ACC112 (cell line): ENCODE data around the gene SLF2.

Experiments used
- H2AFZ ChIP-seq: fragments of 200-600 bp; sonication (generic); one replicate; pipeline ENCODE4 v1.6.0; 2017; ENCODE audit warnings: antibody characterized with exemption, low read length; ENCODE audit not compliant: unreplicated experiment
- H3K27ac ChIP-seq: fragments of 200-600 bp; sonication (generic); 2 replicates; pipeline ENCODE4 v1.5.1; 2014; ENCODE audit warnings: low read depth, mild to moderate bottlenecking, antibody characterized with exemption, low read length, moderate library complexity
- H3K27me3 ChIP-seq: fragments of 200-600 bp; sonication (generic); 2 replicates; pipeline ENCODE4 v1.6.1; 2014; ENCODE audit warnings: mild to moderate bottlenecking, antibody characterized with exemption, low read length, moderate library complexity, mixed read lengths; ENCODE audit not compliant: insufficient read depth
- H3K36me3 ChIP-seq: fragments of 200-600 bp; sonication (generic); 2 replicates; pipeline ENCODE4 v1.6.1; 2016; ENCODE audit warnings: mild to moderate bottlenecking, antibody characterized with exemption, low read length, moderate library complexity, mixed read lengths; ENCODE audit not compliant: insufficient read depth
- H3K4me1 ChIP-seq: fragments of 200-600 bp; sonication (generic); one replicate; pipeline ENCODE4 v1.6.1; 2016; ENCODE audit warnings: low read length, mixed read lengths; ENCODE audit not compliant: insufficient read depth, unreplicated experiment, control insufficient read depth
- H3K4me3 ChIP-seq: fragments of 200-600 bp; sonication (generic); 2 replicates; pipeline ENCODE4 v1.5.1; 2014; ENCODE audit warnings: mild to moderate bottlenecking, low read depth, low read length
- H3K79me2 ChIP-seq: fragments of 200-600 bp; sonication (generic); one replicate; pipeline ENCODE4 v1.6.0; 2016; ENCODE audit warnings: low read length; ENCODE audit not compliant: control insufficient read depth, unreplicated experiment, insufficient read depth

The SLF2 gene

DNA sequence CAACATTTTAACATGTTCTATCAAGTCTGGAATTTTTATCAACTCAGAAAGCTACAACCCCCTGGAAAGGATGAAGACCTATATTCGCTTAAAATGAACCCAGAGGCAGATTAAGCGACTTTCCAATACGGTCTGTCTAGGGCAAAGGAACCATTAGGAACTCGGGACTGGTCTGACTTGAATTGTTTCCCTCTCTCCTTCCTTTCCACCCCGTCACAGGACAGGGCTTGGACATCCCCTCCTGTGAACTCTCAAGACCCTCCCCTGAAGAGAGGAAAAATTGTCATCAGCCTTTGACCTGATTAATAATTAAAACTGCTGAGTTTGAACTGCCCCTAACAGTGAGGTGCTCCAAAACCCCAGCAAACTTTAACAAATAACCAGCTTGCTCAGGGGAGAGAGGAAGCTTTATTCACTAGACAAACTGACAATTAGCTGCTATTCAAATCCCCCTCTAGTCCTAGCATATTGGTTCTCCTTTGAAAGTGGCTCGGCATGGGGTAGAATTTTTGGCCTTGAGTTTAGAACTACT is 22.6 kb upstream of the SLF2 start:
- H3K36me3 ChIP-seq: no peaks in the 10 kb centered on the region
- H2AFZ ChIP-seq: peak overlapping the region; percentile 10
- no peaks in the 10 kb centered on the region for H3K27me3 ChIP-seq
- peak overlapping the region; percentile 36; the same call in 1 of the 2 replicates for H3K4me3 ChIP-seq
- H3K27ac ChIP-seq: peak overlapping the region; percentile 87
- H3K79me2 ChIP-seq: no peaks in the 10 kb centered on the region
- H3K4me1 ChIP-seq: peaks cover 24% of the 10 kb centered on the region

DNA sequence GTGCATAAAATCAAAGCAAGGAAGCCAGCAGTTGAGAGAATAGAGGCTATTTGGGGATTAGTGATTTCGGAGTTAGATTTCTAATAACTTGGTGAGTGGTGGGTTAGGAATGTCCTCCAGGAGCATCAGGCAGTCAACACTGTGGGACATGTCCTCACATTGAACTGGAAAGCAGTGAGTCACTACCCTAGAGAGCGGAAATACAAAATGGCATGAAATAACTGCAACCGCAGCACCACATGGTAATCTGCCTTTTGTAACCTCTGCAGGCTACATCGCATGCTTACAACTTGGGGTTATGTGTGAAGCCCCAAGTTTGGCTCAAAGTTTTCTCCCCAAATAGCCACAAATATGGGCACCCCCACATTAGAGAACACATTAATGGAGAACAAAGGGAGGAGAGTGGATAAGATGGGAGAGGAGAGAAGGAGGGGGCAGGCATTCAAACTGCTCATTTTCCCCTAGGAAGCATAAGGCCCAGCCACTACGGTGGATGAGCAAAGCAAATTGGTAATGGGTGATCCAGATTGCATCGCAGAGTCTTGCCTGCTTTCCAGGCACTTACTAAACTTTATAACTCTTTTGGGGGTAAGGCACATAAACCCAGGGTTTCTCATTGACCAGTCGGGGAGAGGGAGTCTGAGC is 22.0 kb upstream of the SLF2 start:
- Histone ChIP-seq H3K79me2 (no peaks in the 10 kb centered on the region), H3K27ac (peak overlapping the region; percentile 87), H2AFZ (peak overlapping the region; percentile 56), H3K27me3 (no peaks in the 10 kb centered on the region), H3K4me1 (peaks cover 24% of the 10 kb centered on the region), H3K36me3 (no peaks in the 10 kb centered on the region), H3K4me3 (peak overlapping the region; percentile 36; the same call in 1 of the 2 replicates)

DNA sequence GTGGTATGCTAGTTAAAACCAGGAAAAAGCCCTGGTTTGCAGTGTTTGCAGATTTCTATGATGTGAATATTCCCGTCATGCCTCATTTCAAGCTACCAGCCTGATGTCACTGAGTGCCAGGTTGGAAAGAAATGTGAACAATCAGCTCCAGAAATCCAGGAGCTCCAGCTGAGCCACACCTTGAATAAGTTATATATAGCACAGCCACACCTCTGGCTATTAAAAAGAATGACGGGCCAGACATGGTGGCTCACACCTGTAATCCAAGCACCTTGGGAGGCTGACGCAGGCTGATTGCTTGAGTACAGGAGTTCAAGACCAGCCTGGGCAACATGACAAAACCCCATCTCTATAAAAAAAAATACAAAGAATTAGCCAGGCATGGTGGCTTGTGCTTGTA is 18.7 kb upstream of the SLF2 start:
- Histone ChIP-seq H3K4me1 (peaks cover 26% of the 10 kb centered on the region), H3K27ac (no peak overlapping the region)

DNA sequence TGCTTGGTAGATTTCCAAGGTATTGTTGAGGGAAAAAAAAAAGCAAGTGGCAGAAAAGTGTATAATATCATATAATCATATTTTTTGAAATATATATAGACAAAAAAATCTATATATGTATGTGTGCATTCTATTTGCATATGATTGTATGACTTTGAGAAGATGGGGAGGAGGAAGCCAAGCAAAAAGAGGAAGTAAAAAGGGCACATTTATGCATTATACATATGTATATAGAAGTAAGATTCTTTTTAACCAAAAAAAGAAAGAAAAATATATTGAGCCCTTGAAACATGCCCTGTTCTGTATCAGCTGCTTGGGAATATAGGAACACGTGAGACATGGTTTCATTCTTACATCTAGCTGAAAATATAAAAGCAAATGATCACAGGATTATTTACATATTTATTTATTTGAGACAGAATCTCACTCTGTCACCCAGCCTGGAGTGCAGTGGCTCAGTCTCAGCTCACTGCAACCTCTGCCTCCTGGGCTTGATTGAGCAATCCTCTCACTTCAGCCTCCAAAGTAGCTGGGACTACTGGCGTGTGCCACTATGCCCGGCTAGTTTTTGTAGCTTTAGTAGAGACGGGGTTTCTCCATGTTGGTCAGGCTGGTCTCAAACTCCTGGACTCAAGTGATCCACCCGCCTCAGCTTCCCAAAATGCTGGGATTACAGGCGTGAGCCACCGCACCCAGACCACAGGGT is 18.0 kb upstream of the SLF2 start:
- H3K27ac ChIP-seq: no peak overlapping the region
- no peaks in the 10 kb centered on the region for H3K27me3 ChIP-seq
- H3K4me3 ChIP-seq: no peak overlapping the region
- H2AFZ ChIP-seq: no peak overlapping the region
- H3K79me2 ChIP-seq: no peaks in the 10 kb centered on the region
- peaks cover 20% of the 10 kb centered on the region for H3K4me1 ChIP-seq
- no peaks in the 10 kb centered on the region for H3K36me3 ChIP-seq

More for the DNA sequence above, 18.7 kb upstream of the SLF2 start:
- no peak overlapping the region for H3K4me3 ChIP-seq
- no peaks in the 10 kb centered on the region for H3K27me3 ChIP-seq
- H3K36me3 ChIP-seq: no peaks in the 10 kb centered on the region
- H3K79me2 ChIP-seq: no peaks in the 10 kb centered on the region
- no peak overlapping the region for H2AFZ ChIP-seq

DNA sequence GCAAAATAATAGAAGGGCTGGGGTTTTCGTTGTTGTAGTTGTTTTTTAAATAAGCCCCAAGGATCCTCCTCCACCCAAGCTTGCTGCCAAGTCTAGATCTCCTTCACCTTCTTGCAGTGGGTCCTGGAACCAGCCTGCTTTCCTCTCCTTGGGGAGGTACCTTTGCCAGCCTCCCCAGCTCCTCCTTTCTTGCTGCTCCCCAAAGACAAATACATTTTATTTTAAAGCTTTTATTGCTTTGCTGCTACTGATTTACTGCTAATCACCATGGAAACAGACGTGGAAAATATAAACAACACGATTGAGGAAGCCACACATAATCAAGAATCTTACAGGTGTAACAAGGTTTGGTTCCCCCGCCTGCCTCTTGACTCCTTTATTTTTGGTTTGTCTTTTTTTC is 17.4 kb upstream of the SLF2 start:
- H3K79me2 ChIP-seq: no peaks in the 10 kb centered on the region
- H3K27me3 ChIP-seq: no peaks in the 10 kb centered on the region
- no peak overlapping the region for H3K27ac ChIP-seq
- H3K4me3 ChIP-seq: no peak overlapping the region
- H3K4me1 ChIP-seq: peaks cover 14% of the 10 kb centered on the region
- H3K36me3 ChIP-seq: no peaks in the 10 kb centered on the region
- H2AFZ ChIP-seq: no peak overlapping the region

DNA sequence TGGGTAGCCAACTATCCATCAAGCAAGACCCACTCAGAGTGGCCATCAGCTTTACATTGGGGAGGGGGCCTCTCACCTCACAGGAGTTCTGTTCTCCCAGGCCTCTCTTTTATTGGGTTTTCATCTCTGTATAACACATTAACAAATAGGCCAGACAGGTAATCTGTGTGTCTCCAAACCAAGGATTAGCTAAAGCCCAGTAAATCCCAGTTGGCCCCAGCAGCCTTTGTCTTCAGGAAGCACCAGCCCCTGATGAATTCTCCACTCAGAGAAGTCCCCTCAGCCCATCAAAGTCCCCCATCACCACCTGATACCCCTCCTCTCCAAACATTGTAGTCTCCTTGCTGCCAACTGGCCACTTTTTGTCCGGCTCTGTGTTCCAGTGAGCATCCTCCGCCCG is 16.9 kb upstream of the SLF2 start:
- Histone ChIP-seq H3K36me3 (no peaks in the 10 kb centered on the region), H2AFZ (no peak overlapping the region), H3K27ac (no peak overlapping the region)

DNA sequence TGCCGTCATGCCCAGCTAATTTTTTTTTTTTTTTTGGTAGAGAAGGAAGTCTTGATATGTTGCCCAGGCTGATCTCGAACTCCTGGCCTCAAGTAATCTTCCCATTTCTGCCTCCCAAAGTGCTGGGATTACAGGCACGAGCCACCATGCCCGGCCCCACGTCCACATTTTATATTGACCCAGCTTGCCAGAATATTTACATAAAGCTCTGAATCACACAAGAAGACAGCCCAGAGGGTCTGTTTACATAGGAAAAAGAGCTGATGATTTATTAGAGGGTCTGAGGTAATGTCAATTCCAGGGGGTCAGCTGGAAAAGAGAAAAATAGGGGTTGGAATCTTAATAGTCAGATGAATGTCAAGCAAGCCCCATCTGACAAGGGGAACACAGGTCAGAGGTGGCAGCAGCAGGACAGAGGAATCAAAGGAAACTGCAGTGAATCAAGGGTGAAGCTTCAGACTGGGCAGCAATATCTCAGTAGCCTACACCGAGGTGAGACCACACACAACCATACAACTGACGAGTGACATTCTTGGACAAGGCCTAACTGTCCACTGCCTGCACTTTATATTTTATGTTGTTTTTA is 15.8 kb upstream of the SLF2 start:
- Histone ChIP-seq H3K4me1 (peaks cover 2% of the 10 kb centered on the region), H3K36me3 (no peaks in the 10 kb centered on the region), H3K27ac (no peak overlapping the region), H2AFZ (peak overlapping the region; percentile 32), H3K79me2 (no peaks in the 10 kb centered on the region), H3K4me3 (no peak overlapping the region), H3K27me3 (no peaks in the 10 kb centered on the region)

More for the DNA sequence above, 16.9 kb upstream of the SLF2 start:
- no peaks in the 10 kb centered on the region for H3K27me3 ChIP-seq
- no peak overlapping the region for H3K4me3 ChIP-seq
- peaks cover 10% of the 10 kb centered on the region for H3K4me1 ChIP-seq
- no peaks in the 10 kb centered on the region for H3K79me2 ChIP-seq

DNA sequence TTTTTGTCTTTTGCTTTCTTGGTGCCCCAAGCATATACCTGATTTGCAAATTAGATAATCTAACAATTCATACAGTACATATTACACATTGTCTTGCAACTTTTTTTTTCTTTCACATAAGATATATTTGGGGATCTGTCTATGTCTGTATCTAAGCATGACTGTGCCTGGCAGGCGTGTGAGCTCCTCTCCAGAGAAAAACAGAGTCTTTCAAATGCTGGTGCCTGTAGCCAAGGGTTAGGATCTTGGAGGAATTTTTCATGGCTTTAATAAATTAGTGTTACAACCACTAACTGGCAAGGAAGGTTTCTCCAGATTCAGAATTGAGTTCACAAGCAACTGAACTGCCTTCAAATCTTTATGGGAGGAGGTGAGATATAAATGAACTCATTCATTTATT is 14.8 kb upstream of the SLF2 start:
- Histone ChIP-seq H3K79me2 (no peaks in the 10 kb centered on the region), H3K27me3 (no peaks in the 10 kb centered on the region), H3K36me3 (no peaks in the 10 kb centered on the region), H3K27ac (no peak overlapping the region), H2AFZ (no peak overlapping the region), H3K4me3 (no peak overlapping the region), H3K4me1 (peaks cover 2% of the 10 kb centered on the region)

DNA sequence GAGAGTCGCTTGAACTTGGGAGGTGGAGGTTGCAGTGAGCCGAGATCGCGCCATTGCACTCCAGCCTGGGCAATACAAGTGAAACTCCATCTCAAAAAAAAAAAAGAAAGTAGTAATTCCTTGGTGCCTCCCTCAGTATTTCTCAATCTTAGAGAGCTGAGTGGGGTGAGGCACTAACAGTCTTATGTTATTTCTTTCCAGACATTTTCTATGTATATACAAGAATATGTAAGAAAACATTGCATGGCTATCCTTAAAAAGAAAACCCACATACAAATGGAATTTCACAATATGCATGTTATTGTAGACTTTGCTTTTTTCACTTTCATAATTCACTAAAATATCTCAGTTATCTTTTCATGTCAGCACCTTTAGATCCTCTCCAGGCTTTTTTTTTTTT is 13.6 kb upstream of the SLF2 start:
- Histone ChIP-seq H2AFZ (no peak overlapping the region), H3K4me1 (peaks cover 2% of the 10 kb centered on the region), H3K36me3 (no peaks in the 10 kb centered on the region), H3K4me3 (no peak overlapping the region), H3K79me2 (no peaks in the 10 kb centered on the region), H3K27me3 (no peaks in the 10 kb centered on the region), H3K27ac (no peak overlapping the region)

DNA sequence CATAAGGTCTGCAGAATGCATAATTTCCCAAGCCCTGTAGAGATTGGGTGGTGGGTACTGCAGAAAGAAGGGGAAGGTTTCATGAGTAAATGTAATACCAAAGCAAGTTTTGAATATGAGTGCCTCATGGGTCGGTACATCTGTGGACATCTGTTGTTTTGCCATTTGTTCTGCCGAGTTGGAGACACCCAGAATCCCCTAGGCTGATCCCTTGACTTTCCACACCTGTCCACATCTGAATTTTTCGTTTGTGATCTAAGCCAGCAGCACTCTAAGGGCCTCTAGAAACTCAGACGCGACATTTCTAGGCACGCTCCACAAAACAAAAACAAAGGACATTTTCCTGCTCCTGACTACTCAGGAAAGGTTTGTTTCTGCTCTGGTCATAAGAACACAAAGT is 11.7 kb upstream of the SLF2 start:
- Histone ChIP-seq H3K79me2 (no peaks in the 10 kb centered on the region), H3K36me3 (no peaks in the 10 kb centered on the region), H3K27ac (no peak overlapping the region), H3K4me1 (peaks cover 2% of the 10 kb centered on the region), H2AFZ (no peak overlapping the region), H3K27me3 (no peaks in the 10 kb centered on the region), H3K4me3 (no peak overlapping the region)
